Hematopoietic multipotent progenitor cell (in vitro differentiated cells): Measurements from ENCODE around the gene VN1R5. TPM values are rescaled to one million over a fixed set of nuclear protein-coding genes. Genes with fewer than 3 reads are reported as not detected.
"Not testable (repeated sequence)": the region's sequence is repeated elsewhere in the genome, so short reads cannot be mapped to it uniquely, and the experiment has no call there.

Source experiments
- DNase-seq, 3 donors: peaks; one replicate each; pipeline ENCODE4 v3.0.0-alpha.2; 2011 to 2015; ENCODE audit warnings: low read depth in 2 of 3, low spot score in 2 of 3
- total RNA-seq: library from RNA; depleted of rRNA; stranded (reverse); fragments of >200 nt; gene quantifications from one replicate; pipeline ENCODE4 v1.2.3, GENCODE V29; 2012

Gene VN1R5
- total RNA-seq, 1 donor = not detected

DNA sequence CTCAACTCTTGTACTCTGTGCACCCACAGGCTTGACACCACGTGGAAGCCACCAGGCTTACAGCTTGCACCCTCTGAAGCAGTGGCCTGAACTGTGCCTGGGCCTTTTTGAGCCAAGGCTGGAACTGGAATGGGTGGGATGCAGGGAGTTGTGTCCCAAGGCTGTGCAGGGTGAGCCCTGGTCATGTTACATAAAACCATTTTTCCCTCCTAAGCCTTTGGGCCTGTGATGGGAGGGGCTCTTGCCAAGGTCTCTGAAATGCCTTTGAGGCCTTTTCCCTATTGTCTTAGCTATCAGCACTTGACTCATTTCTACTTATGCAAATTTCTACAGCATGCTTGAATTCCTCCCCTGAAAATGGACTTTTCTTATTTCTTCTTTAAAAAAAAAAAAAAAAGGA, 14.1 kb downstream of the VN1R5 start:
- no peak for DNase-seq

DNA sequence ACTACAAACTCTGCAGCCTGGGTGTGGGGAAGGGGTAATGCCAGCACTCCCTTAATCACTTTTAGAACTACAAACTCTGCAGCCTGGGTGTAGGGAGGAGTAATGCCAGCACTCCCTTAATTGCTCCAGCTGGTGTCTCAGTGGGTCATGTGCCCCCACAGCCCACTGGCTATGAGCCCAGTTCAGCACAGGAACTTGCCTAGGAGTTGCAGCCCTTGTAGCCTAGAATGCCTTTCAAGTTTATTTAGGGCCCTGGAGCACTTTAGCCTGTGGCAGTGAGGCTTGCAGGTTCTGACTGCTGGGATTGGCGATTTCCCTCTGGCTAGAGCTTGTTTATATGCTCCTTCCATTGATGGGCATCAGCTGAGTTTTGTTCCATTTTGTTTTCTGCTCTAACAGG, 17.1 kb downstream of the VN1R5 start:
- no peak for DNase-seq

DNA sequence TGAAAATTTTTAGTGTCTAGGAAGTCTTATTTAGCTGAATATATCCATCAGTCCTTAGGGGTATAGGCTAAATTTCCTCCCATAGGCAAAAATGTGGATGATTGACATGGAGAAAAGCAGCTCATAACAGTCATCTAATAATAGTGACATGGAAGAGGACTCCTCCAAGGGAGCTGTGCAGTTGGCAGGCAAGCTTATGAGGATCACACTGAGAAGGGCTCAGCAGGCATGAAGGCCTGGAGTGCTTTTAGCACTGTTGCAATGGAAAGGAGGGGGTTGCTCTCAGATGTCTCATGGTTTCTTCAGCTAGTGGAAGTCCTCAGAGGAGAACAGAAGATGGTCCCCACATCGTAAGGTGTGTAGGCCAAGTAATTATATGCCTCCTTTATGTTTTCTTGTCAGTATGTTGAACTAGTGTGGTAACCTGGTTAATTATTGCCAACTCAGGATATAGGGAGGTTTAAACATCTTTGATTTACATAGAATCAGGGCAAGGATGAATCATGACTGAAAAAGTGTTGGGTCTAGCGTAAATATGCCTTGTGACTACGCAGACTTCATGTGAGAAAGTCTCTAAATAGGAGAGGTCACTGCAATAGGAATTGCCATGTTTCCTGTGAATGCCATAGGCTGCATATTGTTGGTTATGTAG, 18.9 kb downstream of the VN1R5 start:
- DNase-seq = no peak

- no peak for DNase-seq
Measured at GRCh38 chr1:247277191-247277590, 21.3 kb downstream of the VN1R5 start.

DNA sequence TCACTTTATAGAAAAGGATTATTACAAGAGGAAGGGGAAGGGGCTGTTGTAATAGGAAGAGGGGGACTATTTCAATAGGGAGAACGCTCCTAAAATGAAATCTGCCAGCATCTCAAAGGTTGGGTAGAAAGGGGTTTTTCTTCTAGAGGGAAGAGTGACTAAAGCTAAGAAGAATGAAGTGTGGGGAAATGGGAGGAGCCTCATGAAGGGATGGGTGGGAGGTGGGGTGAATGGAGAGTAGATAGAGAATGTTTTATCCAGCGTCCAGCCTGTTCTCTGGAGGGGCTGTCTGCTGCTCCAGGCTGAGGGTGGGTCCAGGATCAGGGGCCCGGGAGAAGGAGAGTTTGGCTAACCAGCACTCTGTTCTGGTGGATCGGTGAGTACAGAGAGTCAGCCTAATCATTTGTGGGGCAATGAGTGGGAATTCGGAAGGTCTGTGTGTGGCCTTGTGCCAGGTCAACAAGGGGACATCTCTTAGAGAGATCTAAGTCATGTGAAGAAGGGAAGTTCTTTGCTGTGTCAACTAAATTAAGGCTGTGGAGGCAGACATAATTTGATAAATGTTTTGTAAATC, 25.2 kb downstream of the VN1R5 start:
- no peak for DNase-seq

DNA sequence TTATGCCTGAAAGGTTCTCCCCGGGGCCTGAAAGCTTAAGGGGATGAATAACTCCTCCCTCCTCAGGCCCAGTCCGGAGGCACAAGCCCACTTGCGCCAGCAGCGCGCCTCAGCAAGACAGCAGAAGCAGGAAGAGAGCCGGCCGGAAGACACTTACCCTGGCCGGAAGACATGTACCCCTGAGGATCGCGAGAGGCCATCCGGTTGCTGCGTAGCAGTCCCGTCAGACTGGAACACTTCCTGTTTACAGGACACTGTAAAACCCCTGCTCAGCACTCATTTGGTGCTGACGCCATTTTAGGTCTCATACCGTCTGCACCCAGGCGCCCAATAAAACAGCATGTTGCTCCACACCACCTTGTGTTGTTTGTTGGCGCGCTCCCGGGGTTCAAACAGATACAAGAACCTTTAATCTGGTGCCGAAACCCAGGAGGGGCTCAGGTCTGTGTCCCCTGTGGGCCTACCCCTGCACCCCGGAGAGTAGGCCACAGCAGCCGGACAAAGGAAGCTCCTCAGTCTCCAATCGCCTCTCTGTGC, 30.3 kb downstream of the VN1R5 start:
- no peak for DNase-seq

DNA sequence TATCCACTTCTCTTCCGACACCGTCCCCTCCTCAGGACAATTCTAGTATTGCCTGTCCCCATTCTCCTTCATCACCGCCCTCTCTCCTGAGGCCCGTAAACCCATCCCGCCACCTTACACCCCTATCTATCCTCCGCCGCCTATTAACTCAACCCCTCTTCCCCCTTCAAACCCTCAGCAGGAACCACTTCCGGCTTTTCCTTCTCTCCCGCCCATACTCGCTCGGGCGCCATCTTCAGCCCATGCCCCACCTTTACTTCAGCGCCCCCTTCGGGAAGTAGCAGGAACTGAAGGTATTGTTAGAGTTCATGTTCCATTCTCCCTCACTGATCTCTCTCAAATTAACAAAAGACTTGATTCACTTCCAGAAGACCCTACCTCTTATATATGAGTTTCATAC, 31.6 kb downstream of the VN1R5 start:
- DNase-seq = no peak

- no peak for DNase-seq
Measured at GRCh38 chr1:247288341-247288740, 32.5 kb downstream of the VN1R5 start.

DNA sequence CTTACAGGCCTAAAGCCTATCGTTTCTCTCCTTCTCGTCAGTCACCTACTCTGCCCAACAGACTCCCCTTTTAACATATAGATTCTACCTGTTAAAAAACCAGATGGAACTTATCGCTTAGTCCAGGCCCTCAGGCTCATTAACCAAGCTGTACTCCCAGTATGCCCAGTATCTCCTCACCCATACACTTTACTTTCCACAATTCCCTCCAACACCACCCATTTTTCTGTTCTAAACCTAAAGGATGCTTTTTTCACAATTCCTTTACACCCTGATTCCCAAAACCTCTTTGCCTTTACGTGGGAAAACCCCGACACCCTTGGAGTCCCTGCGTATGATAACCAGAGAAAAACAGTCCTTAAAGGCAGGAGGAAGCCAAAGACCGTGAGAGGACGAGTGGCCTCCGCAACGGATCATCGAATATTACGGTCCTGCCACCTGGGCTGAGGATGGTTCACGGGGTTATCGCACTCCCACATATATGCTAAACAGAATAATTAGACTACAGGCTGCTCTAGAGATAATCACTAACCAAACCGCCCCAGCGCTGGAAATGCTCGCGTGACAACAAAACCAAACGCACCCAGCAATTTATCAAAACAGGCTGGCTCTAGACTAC, 33.5 kb downstream of the VN1R5 start:
- DNase-seq = not testable (repeated sequence)

GRCh38 chr1:247290576-247290975, 34.7 kb downstream of the VN1R5 start:
- DNase-seq = no peak

GRCh38 chr1:247291161-247291560, 35.3 kb downstream of the VN1R5 start:
- no peak for DNase-seq

DNA sequence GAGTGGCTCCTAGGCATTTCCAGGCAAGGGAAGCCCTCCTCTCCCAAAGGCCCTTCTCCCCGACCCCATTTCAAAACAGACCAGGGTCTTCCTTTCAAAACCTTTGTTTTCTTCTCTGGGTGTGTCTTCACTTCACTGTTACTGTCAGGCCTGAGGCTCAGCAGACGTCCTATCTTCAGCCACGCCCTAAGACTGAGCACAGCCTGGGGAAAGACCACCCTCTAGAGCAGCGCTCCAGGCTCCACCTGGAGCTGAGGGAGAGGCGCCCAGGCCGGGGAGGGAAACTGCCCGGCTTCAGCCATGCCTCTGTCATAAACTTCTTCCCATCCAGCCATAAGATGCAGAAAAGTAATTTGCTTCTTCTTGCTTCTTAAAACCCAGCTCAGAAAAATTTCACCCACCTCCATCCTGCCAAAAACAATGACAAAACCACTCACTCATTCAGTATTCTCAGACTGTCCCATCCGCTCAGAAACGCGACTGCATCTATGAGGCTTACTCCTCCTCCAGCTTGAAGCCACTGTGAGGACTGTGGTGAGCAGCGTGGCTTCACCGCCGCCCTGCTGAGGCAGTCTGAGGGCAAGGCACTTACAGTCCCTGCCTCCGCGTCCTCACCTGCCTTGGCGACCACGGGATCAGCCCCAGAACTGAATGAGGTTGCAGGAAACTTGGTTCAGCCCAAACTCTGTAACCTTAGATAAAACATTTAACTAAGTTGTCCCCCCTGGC, 36.1 kb downstream of the VN1R5 start:
- DNase-seq = no peak

DNA sequence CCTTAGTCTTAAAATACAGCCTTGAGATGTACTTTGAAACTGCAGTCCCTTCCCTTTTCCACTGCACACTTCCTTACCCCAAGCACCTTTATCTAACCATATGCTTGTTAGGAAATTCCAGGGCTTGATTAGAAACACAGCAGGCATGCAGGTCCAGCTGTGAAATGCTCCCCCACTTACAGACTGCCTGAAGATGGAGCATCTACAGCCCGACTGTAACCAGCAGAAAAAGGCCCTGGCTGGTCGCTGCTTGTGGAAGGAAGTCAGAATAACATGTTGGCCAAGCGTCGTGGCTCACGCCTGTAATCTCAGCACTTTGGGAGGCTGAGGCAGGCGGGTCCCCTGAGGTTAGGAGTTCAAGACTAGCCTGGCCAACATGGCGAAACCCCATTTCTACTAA, 37.2 kb downstream of the VN1R5 start:
- no peak for DNase-seq

GRCh38 chr1:247294282-247294681, 38.4 kb downstream of the VN1R5 start:
- DNase-seq = no peak

DNA sequence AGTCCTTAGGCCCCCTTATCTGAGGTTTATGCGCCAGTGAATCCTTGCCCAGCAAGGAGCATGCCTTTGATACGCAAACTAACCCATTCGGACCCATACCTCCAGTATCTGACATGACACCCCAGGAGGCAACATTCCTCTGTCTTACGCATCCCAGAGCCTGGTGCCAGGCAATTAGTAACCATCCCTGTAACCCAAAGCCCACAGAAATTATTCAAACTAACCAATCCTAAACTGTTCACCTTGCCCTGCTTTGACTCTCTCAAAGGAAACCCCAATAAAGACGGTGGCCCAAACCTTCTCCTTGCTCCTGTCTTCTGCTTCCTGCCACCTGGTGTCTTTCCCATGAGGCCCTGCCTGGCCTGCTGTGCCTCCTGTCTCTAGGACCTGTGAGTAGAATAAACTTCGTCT, 39.4 kb downstream of the VN1R5 start:
- no peak for DNase-seq

DNA sequence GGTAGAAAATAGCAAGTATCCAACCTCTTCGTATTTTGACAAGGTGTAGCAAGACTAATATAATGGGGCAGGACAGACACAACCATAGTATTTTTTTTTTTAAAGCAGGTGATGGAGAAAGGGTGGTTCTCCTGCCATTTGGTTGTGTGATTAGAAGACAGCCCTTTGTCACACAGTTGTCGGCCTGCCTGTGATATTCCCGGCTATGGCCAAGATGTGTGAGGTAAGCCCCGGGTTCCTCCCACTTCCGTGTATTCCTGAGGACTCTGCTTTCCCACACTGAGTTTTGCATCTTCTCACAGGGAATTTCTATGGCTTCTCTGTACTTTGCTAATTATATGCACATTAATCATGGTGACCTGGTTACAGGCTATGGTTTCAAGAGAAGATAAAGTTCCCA, 39.9 kb downstream of the VN1R5 start:
- DNase-seq = no peak

DNA sequence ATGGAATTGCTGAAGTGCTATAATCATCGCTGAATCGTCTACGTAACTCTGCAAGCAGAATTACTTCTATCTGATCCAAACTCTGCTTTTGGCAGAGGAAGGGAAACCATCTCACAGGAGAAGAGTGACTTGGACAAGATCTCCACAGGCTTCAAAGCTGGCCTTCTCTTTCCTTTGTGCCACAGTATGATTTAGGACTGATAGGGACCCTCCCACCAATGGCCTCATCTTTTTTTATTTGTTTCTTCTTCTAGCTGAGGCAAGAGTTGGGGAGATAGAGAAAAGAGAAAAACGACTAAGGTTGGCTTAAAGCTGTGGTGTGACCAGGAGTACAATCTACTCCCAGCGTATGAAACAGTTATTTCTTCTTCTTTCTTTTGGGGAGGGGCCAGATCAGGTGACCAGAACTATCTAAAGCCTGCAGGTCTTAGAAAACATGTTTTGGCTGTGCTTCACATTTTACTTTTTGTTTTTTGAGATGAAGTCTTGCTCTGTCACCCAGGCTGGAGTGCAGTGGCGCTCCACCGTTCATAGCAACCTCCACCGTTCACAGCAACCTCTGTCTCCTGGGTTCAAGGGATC, 40.8 kb downstream of the VN1R5 start:
- no peak for DNase-seq

GRCh38 chr1:247297263-247298123, 41.6 kb downstream of the VN1R5 start:
- DNase-seq = no peak

- no peak for DNase-seq
Measured at GRCh38 chr1:247298124-247298481, 42.2 kb downstream of the VN1R5 start.

- no peak for DNase-seq
Measured at GRCh38 chr1:247298701-247299100, 42.8 kb downstream of the VN1R5 start.
